Middle frontal gyrus (tissue), 1 donor: ENCODE results near the gene RGS5.

Experiments used
- DNase-seq: peaks from one replicate; pipeline ENCODE4 v3.0.0-alpha.2; 2015; ENCODE audit warnings: low spot score; ENCODE audit errors: extremely low spot score

The RGS5 gene

GRCh38 chr1:163145435-163145834 lies 57.3 kb downstream of the RGS5 start:
- no peak for DNase-seq

DNA sequence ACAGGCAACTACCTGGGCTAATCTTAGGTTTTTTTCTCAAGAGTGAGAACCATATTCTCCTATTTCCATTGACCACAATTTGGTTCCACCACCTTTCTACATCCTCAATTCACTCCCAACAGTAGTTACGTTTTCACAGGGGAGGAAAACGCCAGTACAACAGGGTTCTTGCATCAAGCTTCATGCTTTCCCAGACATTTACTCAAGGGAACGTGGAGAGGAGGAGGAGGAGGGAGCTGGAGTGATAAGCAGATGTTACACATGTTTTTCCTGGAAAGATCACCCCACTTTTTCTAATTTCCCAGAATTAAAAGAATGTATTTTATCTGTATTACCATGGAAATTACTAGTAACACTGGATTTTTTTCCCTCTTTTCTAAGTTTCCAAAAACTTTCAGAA lies 58.3 kb downstream of the RGS5 start:
- no peak for DNase-seq

DNA sequence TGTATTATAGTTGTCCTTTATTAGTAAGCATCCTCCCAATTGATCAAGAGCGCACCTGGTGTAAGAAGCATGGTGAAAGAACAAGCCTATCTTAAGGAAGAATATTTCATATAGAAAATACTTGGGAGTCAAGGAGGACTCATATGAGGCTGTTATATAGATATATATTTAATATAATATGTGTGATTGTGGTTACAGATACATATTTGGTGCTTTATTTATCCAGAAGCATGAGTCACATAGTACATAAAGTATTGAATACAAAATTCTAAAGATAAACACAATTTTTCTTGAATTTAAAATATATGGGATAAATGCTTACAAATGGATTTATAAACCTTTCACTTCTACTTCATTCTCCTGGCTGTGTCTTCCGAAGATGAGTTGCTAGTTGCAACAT lies 60.6 kb downstream of the RGS5 start:
- DNase-seq, result no peak

- DNase-seq, result no peak
These were observed 61.2 kb downstream of the RGS5 start for GRCh38 chr1:163141556-163141955.

DNA sequence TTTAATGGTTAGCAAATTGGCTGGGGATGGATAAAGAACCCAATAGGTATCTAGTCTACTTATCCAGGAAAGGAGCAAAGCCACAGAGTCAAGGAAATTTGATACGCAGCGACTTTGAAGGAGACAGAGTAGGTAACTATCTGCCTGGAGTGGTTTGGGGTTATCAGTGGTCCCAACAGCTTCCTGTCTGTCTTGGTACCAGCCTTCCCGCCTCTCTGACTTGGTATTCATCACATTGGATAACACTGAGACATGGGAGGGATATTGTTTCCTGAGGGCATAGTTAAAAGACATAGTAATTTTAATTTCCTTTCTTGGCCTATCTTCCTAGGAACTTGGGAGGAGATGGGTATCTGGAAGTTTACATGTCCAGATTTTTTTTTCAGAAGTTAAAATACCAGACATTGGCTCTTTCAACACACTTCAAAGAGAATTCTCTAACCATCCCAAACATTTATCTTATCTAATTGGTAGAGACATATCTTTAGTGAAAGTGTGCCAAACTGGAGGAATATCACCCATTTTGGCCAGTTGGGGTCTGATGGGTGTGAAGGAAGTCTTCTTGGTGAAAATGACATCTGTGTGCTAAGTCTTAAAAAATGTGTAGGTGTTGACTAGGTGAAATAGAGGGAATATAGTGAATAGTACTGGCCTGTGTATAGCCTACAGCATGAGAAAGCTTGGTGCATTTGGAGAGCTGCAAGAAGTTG lies 65.0 kb downstream of the RGS5 start:
- no peak for DNase-seq

GRCh38 chr1:163131981-163132380 lies 70.7 kb downstream of the RGS5 start:
- no peak for DNase-seq

DNA sequence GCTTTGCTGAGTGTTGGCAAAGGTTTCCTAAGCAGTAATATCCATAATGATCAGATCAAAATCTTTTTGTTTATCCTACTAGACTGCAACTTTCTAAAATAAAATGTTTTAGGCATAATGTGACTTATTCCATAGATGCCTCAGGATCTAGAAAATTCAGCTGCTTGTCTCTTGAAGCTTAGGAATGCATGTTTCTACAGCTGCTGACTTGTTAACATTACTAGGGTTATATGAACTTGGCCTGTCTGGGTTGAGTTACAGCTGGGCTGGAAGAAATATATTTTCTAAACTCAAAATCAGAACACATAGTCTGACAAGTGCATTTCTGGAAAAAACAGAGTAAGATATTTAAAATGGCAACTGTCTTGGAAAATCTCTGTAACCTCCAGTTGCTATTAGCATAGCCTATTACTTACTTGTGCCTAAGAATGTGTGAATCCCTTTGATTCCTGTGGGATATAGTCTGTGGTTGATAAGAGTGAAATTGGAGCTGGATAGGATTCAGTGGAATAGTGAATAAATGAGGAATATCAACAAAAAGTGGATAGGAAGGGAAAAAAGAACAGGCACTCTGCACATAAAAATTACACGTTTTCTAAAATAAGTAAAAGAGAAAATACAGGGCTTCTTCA lies 72.4 kb downstream of the RGS5 start:
- DNase-seq, result no peak

- no peak for DNase-seq
These were observed 74.4 kb downstream of the RGS5 start for GRCh38 chr1:163128282-163128681.

DNA sequence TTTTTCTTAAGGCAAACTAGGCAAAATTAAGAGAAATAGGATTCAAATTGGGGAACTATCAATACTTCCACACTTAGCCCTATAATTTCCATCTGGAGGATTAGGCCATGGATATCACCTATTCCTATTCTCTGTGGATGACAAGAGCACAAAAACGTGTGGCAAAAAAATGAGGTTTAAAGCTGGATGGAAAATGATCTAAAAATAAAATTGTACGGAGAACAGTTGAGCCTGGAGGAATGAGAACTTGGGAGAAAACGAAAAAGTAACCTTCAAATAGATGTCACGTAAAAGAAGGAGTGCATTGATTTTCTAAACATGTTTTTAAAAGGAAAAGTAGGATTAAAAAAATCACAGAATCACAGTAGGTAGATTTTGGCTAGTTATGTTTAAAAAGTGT lies 77.9 kb downstream of the RGS5 start:
- no peak for DNase-seq

GRCh38 chr1:163120372-163120771 lies 82.3 kb downstream of the RGS5 start:
- DNase-seq, result no peak

GRCh38 chr1:163119707-163120106 lies 83.0 kb downstream of the RGS5 start:
- DNase-seq, result no peak

DNA sequence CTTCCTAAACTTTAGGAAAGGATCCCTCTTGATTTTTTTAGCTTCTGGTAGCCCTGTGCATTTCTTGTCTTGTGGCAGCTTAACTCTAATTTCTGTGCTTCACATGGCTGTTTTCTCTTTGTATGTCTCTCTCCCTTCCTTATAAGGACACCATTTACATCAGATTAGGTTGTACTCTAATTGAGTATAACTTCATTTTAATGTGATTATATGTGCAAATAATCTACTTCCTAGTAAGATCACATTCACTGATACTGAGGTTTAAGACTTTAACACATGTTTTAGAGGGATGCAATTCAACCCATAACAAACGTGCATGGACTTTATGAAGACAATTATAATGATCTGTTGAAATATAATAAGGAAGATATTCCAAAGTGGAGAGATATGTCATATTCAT lies 86.8 kb downstream of the RGS5 start:
- DNase-seq, result no peak

GRCh38 chr1:163107655-163108054 lies 95.1 kb downstream of the RGS5 start:
- DNase-seq, result no peak

DNA sequence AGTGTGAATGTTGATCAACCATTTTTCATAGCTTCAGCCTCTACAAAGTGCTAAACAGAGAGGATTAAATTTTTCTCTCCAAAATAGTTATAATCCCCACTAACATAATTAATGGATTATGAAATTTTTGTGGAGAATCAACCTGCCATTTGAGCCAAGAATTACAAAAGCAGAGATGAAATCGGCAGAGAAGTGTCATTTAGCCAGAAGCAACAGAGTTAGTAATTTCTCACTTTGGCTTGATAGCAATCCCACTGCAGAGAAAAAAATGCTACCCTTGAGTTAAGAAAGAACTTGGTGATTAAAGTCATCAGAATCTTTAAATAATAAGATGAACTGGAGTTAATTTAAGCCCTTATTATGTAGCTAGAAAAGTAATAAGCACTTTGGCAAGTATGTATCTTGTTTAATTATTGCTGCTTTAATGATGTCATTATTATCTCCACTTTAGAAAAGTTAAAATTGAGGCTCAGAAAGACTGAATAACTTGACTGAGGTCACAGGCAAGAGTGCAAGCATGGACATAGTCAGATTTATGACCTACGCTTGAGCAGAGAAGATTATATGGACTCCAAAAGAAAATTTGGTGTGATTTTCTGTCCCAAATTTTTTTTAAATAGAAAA lies 96.2 kb downstream of the RGS5 start:
- no peak for DNase-seq

- no peak for DNase-seq
These were observed 98.2 kb downstream of the RGS5 start for GRCh38 chr1:163104385-163105099.

DNA sequence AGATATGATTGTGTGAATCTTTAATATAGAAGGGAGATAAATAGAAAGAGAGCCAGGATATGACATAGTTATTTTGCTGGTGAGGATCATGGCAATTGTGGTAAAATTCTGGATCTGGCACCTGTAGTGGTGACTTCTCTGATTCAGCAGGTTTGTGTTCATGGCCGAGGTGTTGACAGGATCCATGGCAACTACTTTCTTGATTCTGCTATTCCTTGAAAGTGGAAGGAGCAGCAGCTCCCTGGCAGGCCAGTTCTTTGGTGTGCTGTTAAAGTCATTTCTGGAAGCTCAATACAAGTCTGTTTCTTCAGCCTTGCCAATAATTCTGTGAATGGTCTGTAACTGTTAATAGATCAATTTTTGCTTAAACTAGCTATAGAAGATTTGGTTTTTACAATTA lies 100.1 kb downstream of the RGS5 start:
- DNase-seq, result no peak

GRCh38 chr1:163095213-163095612 lies 107.5 kb downstream of the RGS5 start:
- DNase-seq, result no peak

DNA sequence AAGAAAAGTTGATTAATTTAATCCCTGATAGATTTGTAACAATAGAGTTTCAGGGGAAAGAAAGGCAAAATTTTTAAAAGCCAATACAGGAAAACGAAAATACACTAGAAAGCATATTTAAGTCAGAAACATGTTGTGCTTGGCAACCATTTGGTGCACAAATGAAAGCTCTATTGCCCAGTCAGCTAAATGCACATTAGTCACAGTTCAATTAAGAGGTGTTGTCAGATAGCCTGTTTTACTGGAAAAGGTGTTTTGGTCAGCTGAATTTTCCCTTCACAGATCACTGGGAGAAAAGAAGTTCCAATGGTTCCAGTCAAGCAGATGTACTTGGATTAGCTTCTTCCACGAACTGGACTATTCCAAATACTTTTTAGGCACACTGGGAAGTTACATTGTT lies 108.1 kb downstream of the RGS5 start:
- DNase-seq, result no peak

DNA sequence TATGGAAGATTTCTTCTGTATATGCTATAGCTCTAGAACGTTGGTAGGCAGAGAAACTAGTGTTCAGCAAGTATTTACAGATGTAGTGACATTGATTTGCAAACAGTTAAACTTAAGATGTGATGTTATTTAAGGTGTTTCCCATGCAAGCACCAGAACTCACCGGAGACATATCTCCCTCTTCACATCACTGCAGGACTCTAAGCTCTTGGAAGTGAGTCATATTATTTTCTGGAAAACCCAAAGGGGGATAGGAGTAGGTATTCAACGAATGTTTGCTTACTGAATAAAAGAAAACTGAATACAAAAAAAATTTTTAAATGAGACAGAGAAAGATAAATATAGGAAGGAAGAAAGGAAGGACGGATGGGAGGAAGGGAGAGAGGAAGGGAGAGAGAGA lies 108.5 kb downstream of the RGS5 start:
- DNase-seq, result no peak

DNA sequence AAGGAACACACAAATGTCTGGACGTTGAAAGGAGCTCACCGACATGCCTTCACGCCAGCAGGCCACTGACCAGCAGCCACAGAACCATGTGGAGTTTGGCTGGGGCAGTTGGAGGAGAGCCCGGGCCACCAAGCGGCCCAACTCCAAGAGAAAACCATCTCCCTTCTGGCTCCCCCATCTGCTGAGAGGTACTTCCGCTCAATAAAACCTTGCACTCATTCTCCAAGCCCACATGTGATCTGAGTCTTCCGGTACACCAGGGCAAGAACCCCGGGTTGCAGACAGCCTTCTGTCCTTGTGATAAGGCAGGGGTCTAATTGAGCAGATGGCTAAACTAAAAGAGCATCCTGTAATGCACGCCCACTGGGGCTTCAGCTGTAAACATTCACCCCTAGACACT lies 109.1 kb downstream of the RGS5 start:
- DNase-seq, result no peak

DNA sequence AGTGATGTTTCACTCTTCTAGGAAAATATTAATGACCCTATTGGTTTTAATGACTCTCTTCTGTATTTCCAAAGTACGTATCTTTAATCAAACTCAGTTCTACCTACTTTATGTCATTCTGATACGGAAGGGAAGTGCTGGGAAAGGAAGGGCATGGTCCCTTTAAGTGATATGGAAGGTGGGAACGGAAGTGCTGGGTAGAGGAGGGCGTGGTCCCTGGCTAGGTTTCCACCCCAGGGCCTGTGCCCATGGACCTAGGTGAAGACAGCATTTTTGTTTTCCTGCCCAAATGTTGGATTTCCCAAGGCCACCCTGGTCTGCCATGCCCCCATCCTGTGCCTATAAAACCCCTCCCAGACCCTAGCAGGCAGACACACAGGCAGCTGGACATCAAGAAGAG lies 109.5 kb downstream of the RGS5 start:
- DNase-seq, result no peak
